GM12878 (cell line): ENCODE results near the gene RNASEL. TPM values are rescaled to one million over a fixed set of nuclear protein-coding genes. Genes with fewer than 3 reads are reported as not detected.

Experiments used
- ATAC-seq: fragments of 200-7000 bp; cut with Tn5 transposase; 3 replicates; pipeline ENCODE4 v1.9.1; 2020; ENCODE audit warnings: mild to moderate bottlenecking, moderate library complexity
- BruUV-seq: library from RNA; stranded (reverse); fragments of 400-500 nt; replicated peaks from 2 replicates; lab custom pipeline; 2021; lab: Mats Ljungman, UMichigan
- CTCF ChIA-PET: fragments of 300-600 bp; sonication (Branson Sonifier 250); formaldehyde crosslinking; extraction: SDS; loops from one replicate; lab custom pipeline; 2021; ENCODE audit warnings: inconsistent platforms; lab: Yijun Ruan, JAX
- POLR2A ChIA-PET: fragments of 350-600 bp; formaldehyde crosslinking; extraction: SDS; loops from one replicate; lab custom pipeline; 2021; ENCODE audit warnings: inconsistent platforms; lab: Charles Lee
- RAD21 ChIA-PET: fragments of 300-600 bp; sonication (Branson Sonifier 250); formaldehyde crosslinking; loops from one replicate; lab custom pipeline; 2023; ENCODE audit warnings: antibody characterized with exemption; ENCODE audit not compliant: unreplicated experiment; lab: Charles Lee
- SMC1A ChIA-PET: fragments of 300-600 bp; sonication (Branson Sonifier 250); formaldehyde crosslinking; loops from one replicate; lab custom pipeline; 2023; ENCODE audit not compliant: unreplicated experiment, uncharacterized antibody; lab: Charles Lee
- DNase-seq: peaks from one replicate; pipeline ENCODE4 v3.0.0-alpha.2; 2011; ENCODE audit warnings: low read depth, low spot score
- FAIRE-seq: peaks from 3 replicates; lab custom pipeline; 2011; peaks lifted over from hg19 to GRCh38; lab: Jason Lieb, UNC
- H2AFZ ChIP-seq: 2 replicates; pipeline ENCODE4 v1.6.0; 2011; ENCODE audit warnings: low read depth, low read length, control low read depth; ENCODE audit not compliant: control insufficient read depth
- H3K27ac ChIP-seq: 2 replicates; pipeline ENCODE4 v1.5.1; 2011; ENCODE audit warnings: control low read depth; ENCODE audit not compliant: control insufficient read depth, insufficient read depth
- H3K27me3 ChIP-seq, 2 experiments: replicated peaks in 1 of 2; 2 replicates each; pipeline versions ENCODE4 v1.6.0 to v1.6.1; 2011; ENCODE audit warnings: low read length in 1 of 2; ENCODE audit not compliant: control insufficient read depth in 2 of 2, insufficient read depth in 2 of 2
- H3K36me3 ChIP-seq, 2 experiments: 2 replicates each; pipeline ENCODE4 v1.5.1; 2011; ENCODE audit warnings: low read length in 1 of 2; ENCODE audit not compliant: control insufficient read depth in 2 of 2, insufficient read depth in 2 of 2
- H3K4me1 ChIP-seq: 2 replicates; pipeline ENCODE4 v1.6.1; 2011; ENCODE audit warnings: mild to moderate bottlenecking, low read length, moderate library complexity, mixed read lengths; ENCODE audit not compliant: control insufficient read depth, insufficient read depth
- H3K4me2 ChIP-seq: 2 replicates; pipeline ENCODE4 v1.6.0; 2011; ENCODE audit warnings: control low read depth; ENCODE audit not compliant: control insufficient read depth, insufficient read depth
- H3K4me3 ChIP-seq: fragments of 200-600 bp; sonication (generic); 2 replicates; pipeline ENCODE4 v1.5.1; 2016
- H3K79me2 ChIP-seq: 2 replicates; pipeline ENCODE4 v1.6.0; 2011; ENCODE audit warnings: low read length; ENCODE audit not compliant: control insufficient read depth, insufficient read depth
- H3K9ac ChIP-seq: 2 replicates; pipeline ENCODE4 v1.8.0; 2011; ENCODE audit warnings: low read length, control low read depth, mixed read lengths; ENCODE audit not compliant: control insufficient read depth, insufficient read depth
- H3K9me3 ChIP-seq: replicated peaks from 3 replicates; pipeline ENCODE4 v1.5.1; 2011; ENCODE audit warnings: mild to moderate bottlenecking, low read length; ENCODE audit not compliant: control insufficient read depth, insufficient read depth
- H4K20me1 ChIP-seq: 2 replicates; pipeline ENCODE4 v1.6.0; 2011; ENCODE audit not compliant: control insufficient read depth, insufficient read depth
- CEBPB ChIP-seq, 2 experiments: fragments of 150-350 bp in 1 of 2; IDR thresholded peaks; 2 replicates each; pipeline ENCODE4 v1.6.1; 2012 to 2014; ENCODE audit warnings: low read depth in 2 of 2, low read length in 2 of 2, borderline replicate concordance in 1 of 2, inconsistent platforms in 1 of 2
- CHD1 ChIP-seq: IDR thresholded peaks from 2 replicates; pipeline ENCODE4 v1.6.1; 2012; ENCODE audit warnings: low read depth, low read length, improper control_type of control experiment
- CTCF ChIP-seq, 3 experiments: IDR thresholded peaks in 2 of 3; conservative IDR thresholded peaks in 1 of 3; 2 replicates each; pipeline ENCODE4 v1.5.1; 2011; ENCODE audit warnings: low read depth in 3 of 3, low read length in 3 of 3, mild to moderate bottlenecking in 3 of 3, control low read depth in 2 of 3, moderate library complexity in 2 of 3, inconsistent platforms in 1 of 3, mixed read lengths in 1 of 3; ENCODE audit not compliant: control insufficient read depth in 2 of 3, insufficient read depth in 1 of 3; ENCODE audit errors: extremely low read depth in 1 of 3
- E2F4 ChIP-seq: IDR thresholded peaks from 2 replicates; pipeline ENCODE4 v1.6.1; 2012; ENCODE audit warnings: low read depth, low read length, improper control_type of control experiment
- EP300 ChIP-seq, 2 experiments: fragments of 150-350 bp in 1 of 2; IDR thresholded peaks; 2 replicates each; pipeline ENCODE4 v1.6.1; 2011 to 2012; ENCODE audit warnings: low read depth in 2 of 2, low read length in 2 of 2, borderline replicate concordance in 1 of 2, improper control_type of control experiment in 1 of 2, inconsistent platforms in 1 of 2; ENCODE audit not compliant: control insufficient read depth in 1 of 2
- HCFC1 ChIP-seq: fragments of 150-350 bp; IDR thresholded peaks from 2 replicates; pipeline ENCODE4 v1.6.1; 2014; ENCODE audit warnings: low read length
- NKRF ChIP-seq: fragments of 450-650 bp; conservative IDR thresholded peaks from 2 replicates; pipeline ENCODE4 v1.6.1; 2017; ENCODE audit warnings: mild to moderate bottlenecking, moderate library complexity
- NR2F1 ChIP-seq: fragments of 450-650 bp; conservative IDR thresholded peaks from 2 replicates; pipeline ENCODE4 v1.6.1; 2017; ENCODE audit warnings: mild to moderate bottlenecking
- PAX5 ChIP-seq: IDR thresholded peaks from 2 replicates; pipeline ENCODE4 v1.6.1; 2011; ENCODE audit warnings: low read depth, low read length, borderline replicate concordance
- POLR2AphosphoS5 ChIP-seq: IDR thresholded peaks from 2 replicates; pipeline ENCODE4 v1.6.1; 2011; ENCODE audit warnings: mild to moderate bottlenecking, low read length, inconsistent platforms
- RBBP5 ChIP-seq: fragments of 200-600 bp; sonication (generic); conservative IDR thresholded peaks from 2 replicates; pipeline ENCODE4 v1.6.1; 2016
- RFX5 ChIP-seq: IDR thresholded peaks from 2 replicates; pipeline ENCODE4 v1.6.1; 2011; ENCODE audit warnings: low read depth, low read length, improper control_type of control experiment
- SIX5 ChIP-seq: IDR thresholded peaks from 2 replicates; pipeline ENCODE4 v1.6.1; 2011; ENCODE audit warnings: mild to moderate bottlenecking, low read depth, low read length, moderate library complexity; ENCODE audit not compliant: severe bottlenecking
- SUPT20H ChIP-seq: IDR thresholded peaks from 2 replicates; pipeline ENCODE4 v1.6.1; 2011; ENCODE audit warnings: low read depth, mild to moderate bottlenecking, low read length, moderate library complexity, borderline replicate concordance; ENCODE audit not compliant: control insufficient read depth
- WGBS: methylation state at CpG from one replicate; pipeline ENCODE4 v1.1.6; 2016; ENCODE audit warnings: low lambda C conversion rate; ENCODE audit not compliant: insufficient replicate concordance, insufficient coverage; ENCODE audit errors: missing lambda C conversion rate; 5-methylcytosine and 5-hydroxymethylcytosine counted together
- in situ Hi-C: fragments of 300-500 bp; cut with MboI; formaldehyde crosslinking; loops from 9 replicates; pipeline ENCODE4 v1.14.3; 2018; ENCODE audit warnings: mixed read lengths
- intact Hi-C: fragments of 100-400 bp; cut with micrococcal nuclease; formaldehyde crosslinking; loops from one replicate; pipeline ENCODE4 v1.14.2; 2022; ENCODE audit not compliant: unreplicated experiment
- polyA plus RNA-seq, 11 experiments: library from polyadenylated mRNA; depleted of rRNA in 4 of 11; unstranded in 6 of 11; stranded (reverse) in 5 of 11; fragments of >200 nt; fragmentation: Nextera tagmentation in 4 of 11; fragmentation: Illumina TruSeq in 1 of 11; extraction: Ambion mirVana in 4 of 11; extraction: Trizol in 1 of 11; gene quantifications; 1 replicate in 1 of 11; 2 replicates in 10 of 11; pipeline versions ENCODE4 v1.2.1 to v1.2.3, GENCODE V29; 2011 to 2016; ENCODE audit warnings: inconsistent platforms in 2 of 11, missing spikeins in 2 of 11, low read depth in 1 of 11
- total RNA-seq, 4 experiments: library from RNA; depleted of rRNA in 3 of 4; stranded (reverse); fragments of >200 nt in 3 of 4; fragmentation: Illumina TruSeq in 1 of 4; extraction: Trizol in 1 of 4; gene quantifications; 2 replicates each; pipeline versions ENCODE4 v1.2.1 to v1.2.3, GENCODE V29; 2013 to 2021
- TF ChIP-seq, protein P1 (sequence below): IDR thresholded peaks from 2 replicates; pipeline ENCODE4 v1.6.1; 2012; ENCODE audit warnings: low read depth, low read length, improper control_type of control experiment

Gene RNASEL
- total and polyA plus RNA-seq, 10 of the 15 experiments (the other 5 are each of a cell fraction or from before 2014, with no cell fraction given) = 3.0 to 10.8 (median 5.0) TPM

DNA sequence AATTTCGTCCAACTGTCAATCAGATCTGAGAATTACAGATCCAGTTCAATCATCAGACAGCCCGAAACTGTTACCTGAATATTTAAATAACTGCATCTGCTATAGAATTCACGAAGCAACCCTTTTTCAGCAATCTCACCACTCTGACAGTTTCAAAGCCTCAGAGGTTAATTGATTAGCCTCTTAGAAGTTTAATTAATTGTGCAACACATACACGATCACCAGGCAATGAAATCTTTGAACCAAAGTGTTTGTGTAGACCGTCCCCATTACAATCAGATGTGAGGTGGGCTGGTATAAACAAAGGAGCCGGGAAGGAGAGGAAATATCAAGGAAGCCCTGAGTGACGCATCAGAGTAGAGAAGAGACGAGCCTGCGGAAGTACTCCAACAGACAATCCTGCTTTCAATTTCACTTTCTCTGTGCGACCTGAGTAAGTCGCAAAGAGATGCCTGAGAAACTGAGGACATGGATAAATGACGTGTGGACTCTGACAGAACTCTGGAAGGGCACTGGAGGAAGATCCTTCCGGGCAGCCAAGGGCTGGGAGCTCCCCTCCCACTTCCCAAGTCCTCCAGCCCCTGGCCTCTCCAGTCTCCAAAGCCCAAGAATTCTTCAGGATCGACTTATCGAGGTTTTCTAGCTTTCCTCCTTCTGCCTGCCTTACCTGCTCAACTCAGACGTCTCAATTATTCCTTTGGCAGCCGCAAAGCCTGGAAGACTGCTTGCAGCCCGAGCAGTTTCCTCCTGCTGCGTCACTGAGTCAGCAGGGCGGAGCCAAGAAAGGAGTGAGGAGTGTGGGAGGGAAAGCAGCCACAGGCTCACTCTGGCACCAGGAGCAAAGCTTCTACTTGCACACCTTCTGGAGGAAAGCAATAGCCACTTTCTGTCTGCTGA is at the start of gene RNASEL (continued):
- peak; percentile 34; the same call in 1 of the 2 replicates for TF ChIP-seq HCFC1

DNA sequence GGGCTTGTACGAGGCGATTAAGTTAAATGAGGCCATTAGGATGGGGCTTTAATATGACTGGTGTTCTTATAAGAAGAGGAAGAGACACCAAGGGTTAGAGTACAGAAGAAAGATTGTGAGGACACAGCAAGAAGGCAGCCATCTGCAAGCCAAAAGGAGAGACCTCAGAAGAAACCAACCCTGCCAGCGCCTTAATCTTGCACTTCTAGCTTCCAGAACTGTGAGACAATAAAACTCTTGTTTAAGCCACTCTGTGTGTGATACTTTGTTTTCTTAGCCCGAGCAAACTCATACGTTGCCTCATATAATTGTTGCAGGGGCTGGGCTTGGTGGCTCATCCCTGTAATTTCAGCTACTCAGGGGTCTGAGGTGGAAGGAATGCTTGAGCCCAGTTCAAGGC is 48.7 kb upstream of the RNASEL start:
- no TSS peak for BruUV-seq
- H3K36me3 ChIP-seq = no peaks in the 10 kb centered on the region
- H3K27ac ChIP-seq = no peak overlapping the region
- H4K20me1 ChIP-seq = no peaks in the 10 kb centered on the region
- no peaks in the 10 kb centered on the region for H3K79me2 ChIP-seq
- CTCF ChIA-PET = interaction anchor here (0.8 to 1.7 kb wide), 3 partner anchors 9 to 145 kb away, joined by 3 to 4 read pairs (median 4); no protein-coding TSS in a partner anchor
- no peak overlapping the region for H3K4me2 ChIP-seq
- FAIRE-seq (no peak), ATAC-seq (no peak), DNase-seq (no peak)
- in situ Hi-C loops (no loop called here), intact Hi-C loops (no loop called here)
- POLR2A ChIA-PET = no interaction called here
- no peak overlapping the region for H2AFZ ChIP-seq
- H3K9ac ChIP-seq = no peak overlapping the region
- no peak overlapping the region for H3K4me3 ChIP-seq
- H3K27me3 ChIP-seq = no peaks in the 10 kb centered on the region
- SMC1A ChIA-PET = interaction anchor here (0.7 to 2.8 kb wide), 3 partner anchors 9 to 15 kb away, joined by 3 to 11 read pairs (median 3); no protein-coding TSS in a partner anchor
- RAD21 ChIA-PET = interaction anchor here (0.8 to 1.9 kb wide), 3 partner anchors 12 to 35 kb away, joined by 3 to 5 read pairs (median 3); no protein-coding TSS in a partner anchor
- WGBS = 79% methylated on average over 5 of the region's 5 CpGs
- H3K9me3 ChIP-seq = no peaks in the 10 kb centered on the region
- no peaks in the 10 kb centered on the region for H3K4me1 ChIP-seq
- TF ChIP-seq SUPT20H = no peak
- TF ChIP-seq PAX5 = no peak
- no peak for TF ChIP-seq CTCF (IDR thresholded peaks at IDR 0.05 in 2 of 3, conservative IDR thresholded peaks at IDR 0.05 in 1 of 3; ENCODE audit: control insufficient read depth in 2 of 3, extremely low read depth in 1 of 3, insufficient read depth in 1 of 3, low read depth in 3 of 3, low read length in 3 of 3)
- TF ChIP-seq CHD1 = no peak
- TF ChIP-seq E2F4 = no peak
- no peak for TF ChIP-seq NR2F1
- TF ChIP-seq RBBP5 = no peak
- TF ChIP-seq SIX5 = no peak
- TF ChIP-seq, protein P1, sequence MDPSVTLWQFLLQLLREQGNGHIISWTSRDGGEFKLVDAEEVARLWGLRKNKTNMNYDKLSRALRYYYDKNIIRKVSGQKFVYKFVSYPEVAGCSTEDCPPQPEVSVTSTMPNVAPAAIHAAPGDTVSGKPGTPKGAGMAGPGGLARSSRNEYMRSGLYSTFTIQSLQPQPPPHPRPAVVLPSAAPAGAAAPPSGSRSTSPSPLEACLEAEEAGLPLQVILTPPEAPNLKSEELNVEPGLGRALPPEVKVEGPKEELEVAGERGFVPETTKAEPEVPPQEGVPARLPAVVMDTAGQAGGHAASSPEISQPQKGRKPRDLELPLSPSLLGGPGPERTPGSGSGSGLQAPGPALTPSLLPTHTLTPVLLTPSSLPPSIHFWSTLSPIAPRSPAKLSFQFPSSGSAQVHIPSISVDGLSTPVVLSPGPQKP = no peak
- TF ChIP-seq EP300 (IDR thresholded peaks at IDR 0.05; ENCODE audit: borderline replicate concordance in 1 of 2, control insufficient read depth in 1 of 2, low read depth in 2 of 2, low read length in 2 of 2) = no peak
- no peak for TF ChIP-seq NKRF
- no peak for TF ChIP-seq POLR2AphosphoS5
- no peak for TF ChIP-seq RFX5
- TF ChIP-seq CEBPB (IDR thresholded peaks at IDR 0.05; ENCODE audit: borderline replicate concordance in 1 of 2, low read depth in 2 of 2, low read length in 2 of 2) = no peak
